SK-N-SH (cell line): ENCODE results near the gene GPC2. TPM values are rescaled to one million over a fixed set of nuclear protein-coding genes. Genes with fewer than 3 reads are reported as not detected.
A peak's percentile ranks its signal among the peaks of the same experiment; 100 is the strongest.

Experiments
- CTCF ChIA-PET: fragments of 300-600, 350-600 bp; formaldehyde crosslinking; extraction: SDS; loops from one replicate; lab custom pipeline; 2021; lab: Yijun Ruan, JAX
- POLR2A ChIA-PET: fragments of 350-600 bp; sonication (Branson Sonifier 250); formaldehyde crosslinking; extraction: SDS; loops from one replicate; lab custom pipeline; 2020; ENCODE audit warnings: antibody characterized with exemption, inconsistent platforms; lab: Yijun Ruan, JAX
- DNase-seq: peaks from one replicate; pipeline ENCODE4 v3.0.0; 2012
- H2AFZ ChIP-seq: fragments of 200-600 bp; sonication (generic); 2 replicates; pipeline ENCODE4 v1.8.1; 2016; ENCODE audit warnings: antibody characterized with exemption, mild to moderate bottlenecking, low read depth
- H3F3A ChIP-seq: fragments of 200-600 bp; sonication (generic); replicated peaks from 2 replicates; pipeline ENCODE3; 2016; ENCODE audit warnings: antibody characterized with exemption, mild to moderate bottlenecking; ENCODE audit not compliant: insufficient read depth
- H3K27ac ChIP-seq, 2 experiments: fragments of 200-500 bp in 1 of 2; fragments of 200-600 bp in 1 of 2; sonication (Bioruptor generic) in 1 of 2; sonication (generic), shearing (Covaris generic) in 1 of 2; 2 replicates each; pipeline versions ENCODE4 v1.5.1 to v1.6.1; 2014 to 2016; ENCODE audit warnings: low read depth in 2 of 2, inconsistent platforms in 1 of 2, low read length in 1 of 2, mild to moderate bottlenecking in 1 of 2, mixed read lengths in 1 of 2
- H3K27me3 ChIP-seq: fragments of 200-600 bp; sonication (generic), shearing (Covaris generic); 2 replicates; pipeline ENCODE4 v1.6.1; 2016; ENCODE audit warnings: mixed run types; ENCODE audit not compliant: insufficient read depth
- H3K36me3 ChIP-seq, 2 experiments: fragments of 200-500 bp in 1 of 2; fragments of 200-600 bp in 1 of 2; sonication (Bioruptor generic) in 1 of 2; sonication (generic) in 1 of 2; replicated peaks in 1 of 2; 2 replicates each; pipeline versions ENCODE3 to v1.5.1; 2014 to 2016; ENCODE audit warnings: low read length in 1 of 2, mild to moderate bottlenecking in 1 of 2; ENCODE audit not compliant: insufficient read depth in 2 of 2, control insufficient read depth in 1 of 2
- H3K4me1 ChIP-seq, 2 experiments: fragments of 200-500 bp in 1 of 2; fragments of 200-600 bp in 1 of 2; sonication (Bioruptor generic) in 1 of 2; sonication (generic), shearing (Covaris generic) in 1 of 2; 2 replicates each; pipeline versions ENCODE4 v1.5.1 to v1.6.1; 2014 to 2016; ENCODE audit warnings: low read depth in 1 of 2, low read length in 1 of 2, mixed run types in 1 of 2; ENCODE audit not compliant: insufficient read depth in 2 of 2, control insufficient read depth in 1 of 2
- H3K4me2 ChIP-seq: fragments of 200-600 bp; sonication (generic), shearing (Covaris generic); 2 replicates; pipeline ENCODE4 v1.6.1; 2017; ENCODE audit warnings: mixed run types
- H3K4me3 ChIP-seq, 2 experiments: fragments of 200-500 bp in 1 of 2; fragments of 200-600 bp in 1 of 2; sonication (Bioruptor generic) in 1 of 2; sonication (generic), shearing (Covaris generic) in 1 of 2; 2 replicates each; pipeline versions ENCODE4 v1.5.1 to v1.8.1; 2014 to 2016; ENCODE audit warnings: low read depth in 2 of 2, inconsistent platforms in 1 of 2, low read length in 1 of 2, mild to moderate bottlenecking in 1 of 2, mixed read lengths in 1 of 2, moderate library complexity in 1 of 2
- H3K79me2 ChIP-seq: fragments of 200-600 bp; sonication (generic); 2 replicates; pipeline ENCODE4 v1.8.1; 2017; ENCODE audit warnings: mild to moderate bottlenecking; ENCODE audit not compliant: insufficient read depth
- H3K9ac ChIP-seq: fragments of 200-600 bp; sonication (generic); 2 replicates; pipeline ENCODE4 v1.6.1; 2017; ENCODE audit warnings: mixed run types
- H3K9me2 ChIP-seq: fragments of 200-600 bp; sonication (generic); 2 replicates; pipeline ENCODE4 v1.6.1; 2017; ENCODE audit warnings: mixed run types
- H3K9me3 ChIP-seq: fragments of 200-600 bp; sonication (generic); 2 replicates; pipeline ENCODE4 v1.6.1; 2017; ENCODE audit warnings: mixed run types, mild to moderate bottlenecking, moderate library complexity
- H4K20me1 ChIP-seq: fragments of 200-600 bp; sonication (generic); 2 replicates; pipeline ENCODE4 v1.6.1; 2017; ENCODE audit warnings: mild to moderate bottlenecking, mixed run types; ENCODE audit not compliant: insufficient read depth
- ELF1 ChIP-seq: IDR thresholded peaks from 2 replicates; pipeline ENCODE4 v1.4.0; 2012
- EZH2phosphoT487 ChIP-seq: fragments of 200-600 bp; sonication (generic); IDR thresholded peaks from 2 replicates; pipeline ENCODE4 v1.6.1; 2017; ENCODE audit warnings: low read depth, mixed run types, mild to moderate bottlenecking, antibody characterized with exemption, moderate library complexity, borderline replicate concordance
- GATA2 ChIP-seq: sonication (generic); formaldehyde crosslinking; IDR thresholded peaks from 2 replicates; pipeline ENCODE4 v1.5.0; 2020; ENCODE audit warnings: mild to moderate bottlenecking, missing genetic modification reagents
- PBX3 ChIP-seq: IDR thresholded peaks from 2 replicates; pipeline ENCODE4; 2012
- REST ChIP-seq: IDR thresholded peaks from 2 replicates; pipeline ENCODE4 v1.6.1; 2012; ENCODE audit warnings: mild to moderate bottlenecking, low read depth, low read length, moderate library complexity
- SMC3 ChIP-seq: IDR thresholded peaks from 2 replicates; pipeline ENCODE4 v1.6.1; 2012; ENCODE audit warnings: low read depth, low read length, improper control_type of control experiment
- USF2 ChIP-seq: fragments of 150-350 bp; IDR thresholded peaks from 2 replicates; pipeline ENCODE4 v1.6.1; 2017; ENCODE audit warnings: antibody characterized with exemption, low read length, low read depth, borderline replicate concordance
- YY1 ChIP-seq: IDR thresholded peaks from 2 replicates; pipeline ENCODE4 v1.4.0; 2012; ENCODE audit warnings: low read depth, mild to moderate bottlenecking
- WGBS: methylation state at CpG from one replicate; pipeline ENCODE4 v1.1.6; 2017; ENCODE audit warnings: low lambda C conversion rate; 5-methylcytosine and 5-hydroxymethylcytosine counted together
- polyA plus RNA-seq, 3 experiments: library from polyadenylated mRNA; depleted of rRNA; stranded (reverse); fragments of >200 nt; gene quantifications; 2 replicates each; pipeline ENCODE4 v1.2.3, GENCODE V29; 2012

Gene GPC2
- polyA plus RNA-seq, 1 of the 3 experiments (the other 2 are of a cell fraction): 12.9 TPM

GRCh38 chr7:100167912-100168323, 9.3 kb downstream of the GPC2 start:
- no peaks in the 10 kb centered on the region for H4K20me1 ChIP-seq
- H3K4me3 ChIP-seq: peak overlapping the region; percentile 36 to 41
- peak overlapping the region; percentile 71 for H3K4me2 ChIP-seq
- H3K27ac ChIP-seq: no peak overlapping the region
- WGBS: 23% methylated on average over 11 of the region's 11 CpGs
- peaks cover 18% of the 10 kb centered on the region for H3F3A ChIP-seq
- H3K9me3 ChIP-seq: no peaks in the 10 kb centered on the region
- POLR2A ChIA-PET: interaction anchor here (0.7 to 1.5 kb wide), 4 partner anchors 9 to 22 kb away, joined by 3 to 7 read pairs (median 4); partner anchors contain the start of genes LAMTOR4 and TRAPPC14
- no peaks in the 10 kb centered on the region for H3K79me2 ChIP-seq
- H3K36me3 ChIP-seq: peaks cover 0 to 2% of the 10 kb centered on the region in 2 experiments
- CTCF ChIA-PET: interaction anchor here (0.8 to 4.0 kb wide), 7 partner anchors 8 to 240 kb away, joined by 3 to 39 read pairs (median 3); no protein-coding TSS in a partner anchor
- H3K9me2 ChIP-seq: no peaks in the 10 kb centered on the region
- no peaks in the 10 kb centered on the region for H3K27me3 ChIP-seq
- peaks cover 0 to 18% of the 10 kb centered on the region in 2 experiments; a peak in 1 of 4 replicates for H3K4me1 ChIP-seq
- peak overlapping the region; percentile 82 for H2AFZ ChIP-seq
- TF ChIP-seq ELF1 (no peak), USF2 (no peak), SMC3 (no peak), PBX3 (no peak), GATA2 (no peak)
- peak; percentile 69 for DNase-seq
- peak overlapping the region; percentile 26; the same call in 1 of the 2 replicates for H3K9ac ChIP-seq

GRCh38 chr7:100166970-100167911, 9.9 kb downstream of the GPC2 start:
- TF ChIP-seq ELF1 (no peak), YY1 (no peak), EZH2phosphoT487 (no peak), REST (no peak)
- TF ChIP-seq, all 33 proteins: peak for 0
- Histone ChIP-seq H2AFZ (0 out of 2 replicates have a peak overlapping the region, but pooled peaks have one; percentile 82), H3K27ac (no peak overlapping the region), H3K9me2 (no peaks in the 10 kb centered on the region), H3K9me3 (no peaks in the 10 kb centered on the region), H3K27me3 (no peaks in the 10 kb centered on the region), H3K4me2 (peak overlapping the region; percentile 71), H3K9ac (no peak overlapping the region), H3K4me3 (peak overlapping the region; percentile 36 to 41; a peak in 3 of 4 replicates), H3K79me2 (no peaks in the 10 kb centered on the region), H3K36me3 (no peaks in the 10 kb centered on the region), H3K4me1 (peaks cover 0 to 18% of the 10 kb centered on the region in 2 experiments; a peak in 1 of 4 replicates), H4K20me1 (no peaks in the 10 kb centered on the region), H3F3A (peaks cover 18% of the 10 kb centered on the region)
- peak; percentile 70 for DNase-seq
- ChIA-PET POLR2A (interaction anchor here (0.5 to 2.0 kb wide), 8 partner anchors 9 to 38 kb away, joined by 3 to 7 read pairs (median 4); partner anchors contain the start of gene LAMTOR4), CTCF (interaction anchor here (0.8 to 4.0 kb wide), 8 partner anchors 8 to 240 kb away, joined by 3 to 39 read pairs (median 3); no protein-coding TSS in a partner anchor)
- WGBS: 66% methylated on average over 14 of the region's 14 CpGs
